ENCODE data around the gene HHLA2.

GRCh38 chr3:108296239-108296638 is at the start of gene HHLA2:
- TF ChIP-seq POLR2AphosphoS5 (IDR thresholded peaks at IDR 0.05; ENCODE audit: borderline replicate concordance, low read depth, low read length) = no peak
- TF ChIP-seq FOXP2 (optimal IDR thresholded peaks at IDR 0.05; ENCODE audit: control extremely low read depth, extremely low read length, insufficient read depth) = no peak

Measured in SK-N-MC (cell line).